NCI-H526 (cell line): ENCODE data around the gene SGF29.
"Not testable (repeated sequence)": the region's sequence is repeated elsewhere in the genome, so short reads cannot be mapped to it uniquely, and the experiment has no call there.

Experiments used
- DNase-seq, 2 experiments: peaks; one replicate each; lab custom pipeline; 2025; lab: John Stamatoyannopoulos, UW

SGF29 gene

DNA sequence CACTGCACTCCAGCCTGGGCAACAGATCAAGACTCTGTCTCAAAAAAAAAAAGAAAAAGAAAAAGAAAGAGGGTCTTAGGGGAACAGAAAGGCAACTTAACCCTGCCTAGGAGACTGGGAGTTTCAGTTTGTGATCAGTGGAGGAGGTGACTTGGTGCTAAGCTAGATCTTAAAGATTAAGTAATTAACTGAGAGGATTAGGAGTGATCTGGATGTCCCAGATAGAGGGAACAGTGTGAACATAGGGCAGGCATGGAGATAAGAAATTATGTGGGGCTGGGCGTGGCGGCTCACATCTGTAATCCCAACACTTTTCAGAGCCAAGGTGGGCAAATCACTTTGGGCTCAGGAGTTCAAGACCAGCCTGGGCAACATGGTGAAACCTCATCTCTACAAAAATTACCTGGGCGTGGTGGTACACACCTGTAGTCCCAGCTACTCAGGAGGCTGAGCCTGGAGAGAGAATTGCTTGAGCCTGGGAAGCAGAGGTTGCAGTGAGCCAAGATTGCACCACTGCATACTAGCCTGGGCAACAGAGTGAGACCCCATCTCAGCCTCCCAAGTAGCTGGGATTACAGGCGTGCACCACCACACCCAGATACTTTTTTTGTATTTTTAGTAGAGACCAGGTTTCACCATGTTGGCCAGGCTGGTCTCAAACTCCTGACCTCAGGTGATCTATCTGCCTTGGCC, 12.7 kb downstream of the SGF29 start:
- DNase-seq, result not testable (repeated sequence)

DNA sequence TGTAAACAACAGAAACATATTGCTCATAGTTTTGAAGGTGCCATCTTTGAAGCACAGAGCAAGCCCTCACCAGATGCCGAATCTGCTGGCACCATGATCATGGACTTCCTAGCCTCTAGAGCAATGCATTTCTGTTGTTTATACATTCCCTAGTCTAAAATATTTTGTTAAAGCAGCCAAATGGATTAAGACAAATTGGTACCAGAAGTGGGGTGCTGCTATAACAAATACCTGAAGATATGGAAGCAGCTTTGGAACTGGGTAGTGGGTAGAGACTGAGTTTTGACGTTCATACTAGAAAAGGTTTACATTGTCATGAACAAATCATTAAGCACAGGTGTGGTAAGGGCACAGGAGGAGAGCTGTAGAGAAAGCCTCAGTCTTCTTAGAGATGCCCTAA, 13.6 kb downstream of the SGF29 start:
- no peak for DNase-seq

GRCh38 chr16:28569021-28569420, 15.3 kb downstream of the SGF29 start:
- no peak for DNase-seq

DNA sequence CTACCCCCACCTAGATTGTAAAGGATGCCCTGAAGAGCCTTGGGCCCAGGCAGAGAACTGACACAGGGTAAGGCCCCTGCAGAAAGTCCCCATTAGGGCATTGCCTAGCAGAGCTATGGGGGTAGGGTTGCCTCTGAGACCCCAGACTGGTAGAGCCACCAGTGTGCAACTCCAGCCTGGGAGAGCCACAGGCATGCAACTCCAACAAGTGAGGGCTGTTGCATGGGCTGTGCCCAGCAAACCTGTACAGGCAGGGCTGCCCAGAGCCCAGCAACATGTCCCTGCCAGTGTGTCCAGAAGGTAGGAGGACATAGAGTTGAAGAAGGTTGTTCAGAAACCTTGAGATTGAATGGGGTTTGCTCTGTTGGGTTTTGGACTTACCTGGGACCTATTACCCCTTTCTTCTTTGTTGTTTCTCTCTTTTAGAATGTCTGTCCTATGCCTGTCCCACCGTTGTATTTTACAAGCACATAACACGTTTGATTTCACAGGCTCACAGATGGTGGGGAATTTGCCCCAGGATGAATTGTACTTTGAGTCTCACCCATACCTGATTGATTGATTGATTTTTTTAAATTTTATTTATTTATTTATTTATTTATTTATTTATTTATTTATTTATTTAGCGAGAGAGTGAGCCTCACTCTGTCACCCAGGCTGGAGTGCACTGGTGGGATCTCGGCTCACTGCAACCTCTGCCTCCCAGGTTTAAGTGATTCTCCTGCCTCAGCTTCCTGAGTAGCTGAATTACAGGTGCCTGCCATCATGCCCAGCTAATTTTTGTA, 16.4 kb downstream of the SGF29 start:
- DNase-seq, result no peak

DNA sequence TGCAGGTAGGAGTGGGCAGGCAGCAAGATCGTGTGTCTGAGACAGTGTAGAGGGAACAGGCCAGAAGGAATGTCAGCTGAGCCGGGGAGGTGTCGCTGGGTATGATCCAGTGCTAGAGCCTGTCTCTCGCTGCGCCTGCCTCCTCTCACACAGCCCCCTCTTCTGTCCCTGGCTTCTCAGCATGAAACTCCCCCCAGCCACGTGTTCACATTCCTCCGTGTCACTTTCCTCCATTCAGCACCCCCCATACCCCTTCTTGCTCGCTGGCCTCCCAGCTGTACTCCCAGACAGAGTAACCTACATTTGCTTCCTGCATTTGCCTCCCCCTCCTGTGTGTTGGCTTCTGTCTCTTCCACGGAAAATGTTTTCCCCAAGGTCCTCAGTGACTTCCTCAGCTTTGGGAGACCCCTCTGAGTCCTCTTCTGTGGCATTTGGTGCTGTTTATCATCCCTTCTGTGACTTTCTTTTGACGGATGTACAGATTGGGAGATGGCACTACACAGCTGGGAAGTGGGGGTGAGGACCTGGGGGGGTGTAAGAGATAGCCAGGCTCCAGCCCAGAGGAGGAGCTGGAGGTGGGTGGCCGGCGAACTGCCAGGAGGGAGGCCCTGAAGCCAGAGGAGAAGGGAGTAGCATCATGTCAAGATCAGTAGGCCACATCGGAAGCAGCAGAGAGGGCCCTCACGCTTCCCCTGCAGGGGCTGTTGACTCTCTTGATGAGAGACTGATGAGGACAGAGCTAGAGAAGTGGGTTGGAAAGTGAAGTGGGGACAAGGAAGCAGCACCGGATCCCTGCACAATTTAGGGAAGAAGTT, 19.2 kb downstream of the SGF29 start:
- no peak for DNase-seq

- no peak for DNase-seq
Measured at GRCh38 chr16:28573738-28574718, 20.3 kb downstream of the SGF29 start.

GRCh38 chr16:28574925-28575324, 21.2 kb downstream of the SGF29 start:
- no peak for DNase-seq

- DNase-seq, result no peak
Measured at GRCh38 chr16:28575446-28576109, 21.9 kb downstream of the SGF29 start.

DNA sequence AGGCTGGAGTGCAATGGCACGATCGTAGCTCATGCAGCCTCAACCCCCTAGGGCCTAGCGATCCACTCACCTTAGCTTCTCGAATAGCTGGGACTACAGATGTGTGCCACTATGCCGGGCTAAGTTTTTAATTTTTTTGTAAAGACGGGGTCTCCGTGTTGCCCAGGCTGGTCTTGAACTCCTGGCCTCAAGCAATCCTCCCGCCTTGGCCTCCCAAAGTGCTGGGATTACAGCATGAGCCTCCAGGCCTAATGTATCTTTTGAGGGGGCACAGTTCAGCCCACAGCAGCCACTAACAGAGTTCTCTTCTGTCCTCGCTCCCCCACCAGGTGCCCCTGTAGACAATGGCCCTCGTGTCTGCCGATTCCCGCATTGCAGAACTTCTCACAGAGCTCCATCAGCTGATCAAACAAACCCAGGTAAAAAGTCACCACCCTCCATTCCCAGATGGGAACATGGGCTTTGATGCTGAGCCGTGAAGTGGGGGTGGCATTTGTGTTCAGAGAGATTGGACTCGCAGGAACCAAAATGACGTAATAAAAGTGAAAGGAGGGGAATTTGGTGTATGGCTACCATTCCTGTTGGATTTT, 27.1 kb downstream of the SGF29 start:
- DNase-seq, result no peak

DNA sequence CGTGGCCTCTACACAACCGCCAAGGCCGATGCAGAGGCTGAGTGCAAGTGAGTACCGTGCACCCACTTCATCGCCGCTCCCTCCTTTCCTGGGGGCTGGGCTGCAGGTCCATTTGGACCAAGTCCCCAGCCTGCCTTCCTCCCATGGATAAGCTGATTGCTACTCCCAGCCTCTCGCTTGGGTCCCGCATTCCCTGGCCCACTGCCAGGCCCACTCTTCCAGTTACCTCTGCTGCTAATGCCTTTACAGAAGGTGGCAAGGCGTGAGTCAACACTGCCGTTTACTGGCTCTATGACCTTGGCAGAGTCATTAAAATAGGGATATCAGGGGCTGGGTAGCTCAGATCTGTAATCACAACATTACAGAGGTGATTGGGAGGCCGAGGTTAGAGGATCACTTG, 32.0 kb downstream of the SGF29 start:
- no peak for DNase-seq

- no peak for DNase-seq
Measured at GRCh38 chr16:28586466-28586865, 32.7 kb downstream of the SGF29 start.

- DNase-seq, result no peak
Measured at GRCh38 chr16:28587386-28587785, 33.7 kb downstream of the SGF29 start.

GRCh38 chr16:28589069-28589468, 35.3 kb downstream of the SGF29 start:
- DNase-seq, result no peak

- DNase-seq, result no peak
Measured at GRCh38 chr16:28589930-28590329, 36.2 kb downstream of the SGF29 start.

- DNase-seq, result no peak
Measured at GRCh38 chr16:28590384-28591340, 36.9 kb downstream of the SGF29 start.

- DNase-seq, result no peak
Measured at GRCh38 chr16:28591355-28591754, 37.6 kb downstream of the SGF29 start.

DNA sequence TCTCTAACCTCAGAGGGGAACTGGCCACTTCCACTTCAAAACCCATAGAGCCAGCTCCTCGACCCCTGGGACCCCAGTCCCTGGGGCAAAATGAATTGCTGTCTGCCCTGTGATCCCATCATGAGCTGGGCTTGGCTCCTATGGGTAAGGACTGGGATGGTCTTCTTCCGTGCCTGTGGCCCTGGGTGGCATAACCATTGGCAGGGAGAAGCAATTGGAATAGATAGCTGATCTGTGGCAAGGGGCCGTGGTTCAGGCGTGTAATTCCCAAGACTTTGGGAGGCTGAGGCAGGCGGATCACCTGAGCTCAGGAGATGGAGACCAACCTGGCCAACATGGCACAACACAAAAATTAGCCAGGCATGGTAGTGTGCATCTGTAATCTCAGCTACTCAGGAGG, 38.8 kb downstream of the SGF29 start:
- no peak for DNase-seq

- no peak for DNase-seq
Measured at GRCh38 chr16:28592979-28593553, 39.3 kb downstream of the SGF29 start.

GRCh38 chr16:28595451-28595850, 41.7 kb downstream of the SGF29 start:
- DNase-seq, result not testable (repeated sequence)
